Adrenal gland (tissue), 5 donors: Measurements from ENCODE around the gene ZFHX2.

Experiments used
- CTCF ChIP-seq, 6 experiments: fragments of 450-650 bp in 4 of 6; fragments of 200-600 bp in 2 of 6; sonication (generic) in 1 of 6; IDR thresholded peaks; 1 replicate in 5 of 6; 2 replicates in 1 of 6; pipeline versions ENCODE4 v1.5.1 to v1.8.0; 2016 to 2021; ENCODE audit warnings: antibody characterized with exemption in 6 of 6, mild to moderate bottlenecking in 2 of 6, moderate library complexity in 1 of 6
- POLR2A ChIP-seq, 2 donors: fragments of 450-650 bp; IDR thresholded peaks; one replicate each; pipeline ENCODE4 v1.6.1; 2017; ENCODE audit warnings: antibody characterized with exemption in 2 of 2, mild to moderate bottlenecking in 2 of 2, moderate library complexity in 1 of 2
- donor health status: DM: no; HTN: no; CAD: no.

GRCh38 chr14:23548351-23549318 lies 2.9 kb downstream of the ZFHX2 start:
- TF ChIP-seq CTCF (IDR thresholded peaks at IDR 0.05): no peak
- no peak for TF ChIP-seq POLR2A (IDR thresholded peaks at IDR 0.05)
